ENCODE results near the gene TET1. TPM values are rescaled to one million over a fixed set of nuclear protein-coding genes. Genes with fewer than 3 reads are reported as not detected.
"Not testable (repeated sequence)": the region's sequence is repeated elsewhere in the genome, so short reads cannot be mapped to it uniquely, and the experiment has no call there.

Gene TET1
- polyA plus RNA-seq, 2 of the 4 experiments (the other 2 are of a cell fraction), result 0.45 to 1.8 TPM

DNA sequence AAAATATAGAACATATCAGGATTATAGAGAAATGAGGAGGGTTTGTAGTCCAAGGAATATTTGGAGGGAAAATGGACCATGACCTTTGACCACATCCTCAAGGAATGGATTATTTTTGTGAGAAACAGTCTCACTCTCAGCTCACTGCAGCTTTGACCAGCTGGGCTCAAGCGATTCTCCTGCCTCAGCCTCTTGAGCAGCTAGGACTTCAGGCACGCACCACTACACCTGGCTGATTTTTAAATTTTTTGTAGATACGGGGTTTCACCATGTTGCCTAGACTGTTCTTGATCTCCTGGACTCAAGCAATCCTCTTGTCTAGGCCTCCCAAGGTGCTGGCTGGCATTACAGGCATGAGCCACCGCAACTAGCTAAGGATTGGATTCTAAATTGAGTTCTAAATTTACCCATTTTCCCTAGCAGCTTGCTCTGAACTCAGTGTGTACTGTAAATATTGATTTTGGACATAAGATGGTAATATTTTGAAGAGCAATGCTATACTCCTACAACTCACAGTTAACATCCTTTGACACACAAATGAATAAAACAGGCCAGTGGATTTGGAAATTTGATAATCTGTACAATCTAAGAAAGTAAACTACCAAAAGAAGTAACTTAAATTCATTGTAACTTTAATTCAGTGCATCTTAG lies 73.8 kb downstream of the TET1 start (continued):
- no peak for TF ChIP-seq CEBPB (IDR thresholded peaks at IDR 0.05)

DNA sequence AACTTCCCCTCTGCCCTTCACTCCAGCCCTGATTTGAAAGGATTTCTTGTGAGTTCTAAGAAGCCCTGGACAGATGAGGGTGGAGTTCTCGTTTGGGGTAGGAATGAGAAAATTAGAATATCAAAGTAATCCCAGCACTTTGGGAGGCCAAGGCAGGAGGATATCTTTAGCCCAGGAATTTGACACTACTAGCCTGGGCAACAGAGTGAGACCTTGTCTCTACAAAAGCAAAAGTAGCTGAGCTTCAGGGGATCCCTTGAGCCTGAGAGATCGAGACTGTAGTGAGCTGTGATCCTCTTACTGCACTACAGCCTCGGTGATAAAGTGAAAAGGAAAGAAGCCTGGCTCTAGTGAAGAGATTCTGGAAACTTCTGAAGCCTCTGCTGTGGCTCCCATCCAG lies 76.2 kb downstream of the TET1 start:
- ChIA-PET CTCF (interaction anchor here (0.6 kb wide), 1 partner anchor 85 kb away, joined by 3 read pairs; no protein-coding TSS in a partner anchor), POLR2A (no interaction called here)
- H3K9me3 ChIP-seq, result no peaks in the 10 kb centered on the region
- DNase-seq (ENCODE audit: low read depth in 1 of 2, low spot score in 1 of 2) (no peak), ATAC-seq (no peak), FAIRE-seq (no peak)
- no peak for TF ChIP-seq RFX5 (IDR thresholded peaks at IDR 0.05)
- TF ChIP-seq HOXB5 (CRISPR knock-in tag; IDR thresholded peaks at IDR 0.05), result no peak
- H3K4me2 ChIP-seq, result no peak overlapping the region
- H3K27ac ChIP-seq, result no peak overlapping the region
- H3K4me3 ChIP-seq, result no peak overlapping the region
- H3K4me1 ChIP-seq, result peaks cover 3% of the 10 kb centered on the region; the same call in 2 of the 3 replicates
- 70% methylated on average over 3 of the region's 3 CpGs for WGBS (ENCODE audit: missing lambda C conversion rate)

DNA sequence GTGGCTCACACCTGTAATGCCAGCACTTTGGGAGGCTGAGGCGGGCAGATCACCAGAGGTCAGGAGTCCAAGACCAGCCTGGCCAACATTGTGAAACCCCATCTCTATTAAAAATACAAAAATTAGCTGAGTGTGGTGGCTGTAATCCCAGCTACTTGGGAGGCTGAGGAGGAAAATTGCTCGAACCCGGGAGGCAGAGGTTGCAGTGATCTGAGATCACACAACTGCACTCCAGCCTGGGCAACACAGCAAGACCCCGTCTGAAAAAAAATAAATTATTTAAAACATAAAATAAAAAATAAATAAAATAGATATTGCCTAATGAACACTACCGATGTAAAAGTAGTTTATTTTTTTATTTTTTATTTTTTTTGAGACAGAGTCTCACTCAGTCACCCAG lies 83.4 kb downstream of the TET1 start:
- FAIRE-seq; POLR2A ChIA-PET; DNase-seq (ENCODE audit: low read depth in 1 of 2, low spot score in 1 of 2); ATAC-seq; H3K4me3 ChIP-seq; H3K4me2 ChIP-seq; H3K9me3 ChIP-seq; H3K27ac ChIP-seq: not testable (repeated sequence)
- whole genome bisulfite sequencing (ENCODE audit: missing lambda C conversion rate), result 90% methylated on average over 5 of the region's 5 CpGs
- CTCF ChIA-PET, result interaction anchor here (1.1 kb wide), 2 partner anchors 9 to 52 kb away, joined by 4 read pairs; no protein-coding TSS in a partner anchor
- H3K4me1 ChIP-seq, result peaks cover 13% of the 10 kb centered on the region; the same call in 2 of the 3 replicates

DNA sequence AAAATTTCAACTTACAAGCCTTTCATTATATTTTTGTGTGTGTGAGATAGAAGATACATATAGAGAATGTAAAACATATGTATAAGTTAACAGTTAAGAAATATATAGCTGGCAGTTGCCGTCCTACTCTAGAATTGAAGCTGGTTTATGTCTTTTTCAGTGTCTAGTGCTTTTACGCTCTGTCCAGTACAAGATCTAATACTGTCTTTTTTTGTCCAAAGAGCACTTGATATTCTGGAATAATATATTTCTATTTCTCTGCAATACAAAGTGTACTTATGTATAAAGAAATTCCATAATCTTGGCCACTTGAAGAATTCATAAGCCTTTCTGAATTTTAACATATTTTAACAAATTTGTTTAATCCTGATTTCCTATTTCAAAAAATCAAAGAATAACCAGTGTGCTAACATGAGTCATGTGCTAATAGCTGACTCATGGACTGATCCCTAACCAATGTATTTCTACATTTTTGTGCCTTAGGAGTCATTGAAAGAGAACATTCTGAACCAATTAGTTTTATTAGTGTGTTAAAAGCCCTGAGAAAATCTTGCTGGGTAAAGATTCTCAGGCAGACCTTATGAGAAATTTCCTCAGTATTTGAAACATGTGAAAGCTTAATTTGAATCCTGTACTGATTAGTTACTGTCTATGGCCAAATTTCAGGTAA lies 87.7 kb downstream of the TET1 start:
- peak in 1 of 2 experiments; percentile 23 for DNase-seq (ENCODE audit: low read depth in 1 of 2, low spot score in 1 of 2)
- no peak overlapping the region for H3K4me3 ChIP-seq
- WGBS (ENCODE audit: missing lambda C conversion rate), result 77% methylated on average over 2 of the region's 2 CpGs
- peak in 1 of 2 experiments; percentile 64; a peak in 2 of 6 replicates for ATAC-seq
- peak; percentile 13 for FAIRE-seq
- TF ChIP-seq MAFK (IDR thresholded peaks at IDR 0.05; ENCODE audit: partially characterized antibody), result peak; percentile 23
- TF ChIP-seq JUNB (IDR thresholded peaks at IDR 0.05), result peak; percentile 46; the same call in 1 of the 2 replicates
- no peak for TF ChIP-seq EHF (CRISPR knock-in tag; IDR thresholded peaks at IDR 0.05)
- TF ChIP-seq FOSL2 (IDR thresholded peaks at IDR 0.05), result peak; percentile 54; the same call in 1 of the 2 replicates
- peak; percentile 86 for TF ChIP-seq FOSL2 (CRISPR knock-in tag; IDR thresholded peaks at IDR 0.05)
- no peak for TF ChIP-seq RAD21 (conservative IDR thresholded peaks at IDR 0.05 in 1 of 2, IDR thresholded peaks at IDR 0.05 in 1 of 2)
- TF ChIP-seq ZFP36 (IDR thresholded peaks at IDR 0.05; ENCODE audit: borderline replicate concordance, partially characterized antibody), result no peak
- H3K4me1 ChIP-seq, result peaks cover 20% of the 10 kb centered on the region; the same call in 2 of the 3 replicates
- CTCF ChIA-PET, result interaction anchor here (0.9 to 1.5 kb wide), 3 partner anchors 9 to 97 kb away, joined by 3 to 4 read pairs (median 3); no protein-coding TSS in a partner anchor
- H3K9me3 ChIP-seq, result no peaks in the 10 kb centered on the region; the same call in 2 of the 3 replicates
- H3K4me2 ChIP-seq, result peak overlapping the region; percentile 53
- POLR2A ChIA-PET, result no interaction called here
- peak overlapping the region; percentile 42 to 59; a peak in 3 of 6 replicates for H3K27ac ChIP-seq

DNA sequence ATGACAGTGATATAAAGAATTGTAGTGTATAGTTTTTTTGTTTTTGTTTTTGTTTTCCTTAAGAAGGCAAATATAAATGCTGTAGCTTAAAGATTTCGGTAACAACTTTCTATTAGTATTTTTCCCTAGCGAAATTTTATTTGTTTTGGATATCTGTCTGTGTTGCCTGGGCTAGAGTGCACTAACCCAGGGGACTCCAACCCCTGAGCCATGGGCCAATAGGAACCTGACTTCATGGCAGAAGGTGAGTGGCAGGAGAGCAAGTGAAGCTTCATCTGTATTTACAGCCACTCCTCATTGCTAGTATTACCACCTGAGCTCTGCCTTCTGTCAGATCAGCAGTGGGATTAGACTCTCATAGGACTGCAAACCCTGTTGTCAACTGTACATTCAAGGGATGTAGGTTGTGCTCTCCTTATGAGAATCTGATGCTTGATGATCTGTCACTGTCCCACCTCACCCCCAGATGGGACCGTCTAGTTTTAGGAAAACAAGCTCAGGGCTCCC lies 95.5 kb downstream of the TET1 start:
- ChIA-PET POLR2A (no interaction called here), CTCF (no interaction called here)
- no peak for FAIRE-seq

DNA sequence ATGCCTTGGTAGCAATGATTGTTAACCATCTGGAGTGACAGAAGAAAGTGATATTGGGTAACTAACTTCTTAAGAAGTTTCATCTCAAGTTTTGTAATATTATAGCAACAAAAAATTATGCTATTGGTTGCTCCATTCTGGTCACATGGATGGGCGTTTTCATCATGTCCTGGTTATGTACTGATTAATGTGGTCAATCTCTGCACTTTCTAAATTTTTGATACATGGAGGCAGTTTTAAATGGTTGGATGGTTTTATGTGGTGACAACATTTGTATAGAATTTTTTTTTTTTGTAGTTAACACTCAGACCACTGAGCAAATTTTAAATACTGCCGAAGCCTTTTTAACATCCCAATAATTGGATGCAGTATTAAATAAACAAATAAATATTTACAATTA lies 105.7 kb downstream of the TET1 start:
- Histone ChIP-seq H3K4me1 (peaks cover 7% of the 10 kb centered on the region; the same call in 2 of the 3 replicates), H3K4me3 (no peak overlapping the region), H3K27ac (no peak overlapping the region), H3K4me2 (0 out of 3 replicates have a peak overlapping the region, but pooled peaks have one; percentile 6), H3K9me3 (no peaks in the 10 kb centered on the region)
- ATAC-seq (no peak), FAIRE-seq (no peak), DNase-seq (ENCODE audit: low read depth in 1 of 2, low spot score in 1 of 2) (no peak)
- ChIA-PET CTCF (no interaction called here), POLR2A (no interaction called here)
- WGBS (ENCODE audit: missing lambda C conversion rate), result 82% methylated on average over 2 of the region's 2 CpGs
- TF ChIP-seq HOXA7 (CRISPR knock-in tag; IDR thresholded peaks at IDR 0.05) (no peak), BHLHE40 (IDR thresholded peaks at IDR 0.05; ENCODE audit: low read depth, low read length) (no peak), JUN (IDR thresholded peaks at IDR 0.05) (no peak), EHF (CRISPR knock-in tag; IDR thresholded peaks at IDR 0.05) (no peak), TFCP2L1 (CRISPR knock-in tag; IDR thresholded peaks at IDR 0.05) (no peak), RAD21 (conservative IDR thresholded peaks at IDR 0.05 in 1 of 2, IDR thresholded peaks at IDR 0.05 in 1 of 2) (no peak), CEBPB (IDR thresholded peaks at IDR 0.05) (no peak), HEYL (CRISPR knock-in tag; IDR thresholded peaks at IDR 0.05) (no peak), RNF2 (IDR thresholded peaks at IDR 0.05; ENCODE audit: borderline replicate concordance, low read depth) (no peak)
- TF ChIP-seq, protein P1, sequence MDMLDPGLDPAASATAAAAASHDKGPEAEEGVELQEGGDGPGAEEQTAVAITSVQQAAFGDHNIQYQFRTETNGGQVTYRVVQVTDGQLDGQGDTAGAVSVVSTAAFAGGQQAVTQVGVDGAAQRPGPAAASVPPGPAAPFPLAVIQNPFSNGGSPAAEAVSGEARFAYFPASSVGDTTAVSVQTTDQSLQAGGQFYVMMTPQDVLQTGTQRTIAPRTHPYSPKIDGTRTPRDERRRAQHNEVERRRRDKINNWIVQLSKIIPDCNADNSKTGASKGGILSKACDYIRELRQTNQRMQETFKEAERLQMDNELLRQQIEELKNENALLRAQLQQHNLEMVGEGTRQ (IDR thresholded peaks at IDR 0.05), result no peak
- TF ChIP-seq, protein P2, sequence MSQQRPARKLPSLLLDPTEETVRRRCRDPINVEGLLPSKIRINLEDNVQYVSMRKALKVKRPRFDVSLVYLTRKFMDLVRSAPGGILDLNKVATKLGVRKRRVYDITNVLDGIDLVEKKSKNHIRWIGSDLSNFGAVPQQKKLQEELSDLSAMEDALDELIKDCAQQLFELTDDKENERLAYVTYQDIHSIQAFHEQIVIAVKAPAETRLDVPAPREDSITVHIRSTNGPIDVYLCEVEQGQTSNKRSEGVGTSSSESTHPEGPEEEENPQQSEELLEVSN (IDR thresholded peaks at IDR 0.05; ENCODE audit: borderline replicate concordance, low read depth), result no peak
- TF ChIP-seq, protein P3, sequence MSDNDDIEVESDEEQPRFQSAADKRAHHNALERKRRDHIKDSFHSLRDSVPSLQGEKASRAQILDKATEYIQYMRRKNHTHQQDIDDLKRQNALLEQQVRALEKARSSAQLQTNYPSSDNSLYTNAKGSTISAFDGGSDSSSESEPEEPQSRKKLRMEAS (IDR thresholded peaks at IDR 0.05), result no peak

More for the DNA sequence above, 95.5 kb downstream of the TET1 start:
- H3K27ac ChIP-seq, result no peak overlapping the region
- ATAC-seq, result no peak
- H3K4me2 ChIP-seq, result no peak overlapping the region
- no peak overlapping the region for H3K4me3 ChIP-seq
- DNase-seq (ENCODE audit: low read depth in 1 of 2, low spot score in 1 of 2), result no peak
- no peaks in the 10 kb centered on the region for H3K4me1 ChIP-seq
- TF ChIP-seq HEYL (CRISPR knock-in tag; IDR thresholded peaks at IDR 0.05) (no peak), FOSB (CRISPR knock-in tag; IDR thresholded peaks at IDR 0.05) (no peak), ZFP36 (IDR thresholded peaks at IDR 0.05; ENCODE audit: borderline replicate concordance, partially characterized antibody) (no peak)
- TF ChIP-seq, protein P3 (IDR thresholded peaks at IDR 0.05), result no peak
- no peaks in the 10 kb centered on the region for H3K9me3 ChIP-seq
- 88% methylated on average over 3 of the region's 3 CpGs for WGBS (ENCODE audit: missing lambda C conversion rate)

All from A549 (cell line).